Dermis microvascular lymphatic vessel endothelial cell (primary cell): ENCODE measurements around the gene C13orf46. TPM values are rescaled to one million over a fixed set of nuclear protein-coding genes. Genes with fewer than 3 reads are reported as not detected.
"Not testable (repeated sequence)": the region's sequence is repeated elsewhere in the genome, so short reads cannot be mapped to it uniquely, and the experiment has no call there.

Source experiments
- DNase-seq, 2 donors: peaks; one replicate each; pipeline versions ENCODE4 v3.0.0 to v3.0.0-alpha.2; 2010; ENCODE audit warnings: low read depth in 2 of 2
- total RNA-seq: library from RNA; depleted of rRNA; stranded (reverse); fragments of >200 nt; gene quantifications from 2 replicates; pipeline ENCODE4 v1.2.1, GENCODE V29; 2014

C13orf46 gene
- total RNA-seq, 1 donor from 2014 or later: 0.13 TPM

- DNase-seq: no peak
Measured at GRCh38 chr13:113926951-113927660, 46.8 kb downstream of the C13orf46 start.

GRCh38 chr13:113926301-113926761, 47.5 kb downstream of the C13orf46 start:
- DNase-seq: no peak

DNA sequence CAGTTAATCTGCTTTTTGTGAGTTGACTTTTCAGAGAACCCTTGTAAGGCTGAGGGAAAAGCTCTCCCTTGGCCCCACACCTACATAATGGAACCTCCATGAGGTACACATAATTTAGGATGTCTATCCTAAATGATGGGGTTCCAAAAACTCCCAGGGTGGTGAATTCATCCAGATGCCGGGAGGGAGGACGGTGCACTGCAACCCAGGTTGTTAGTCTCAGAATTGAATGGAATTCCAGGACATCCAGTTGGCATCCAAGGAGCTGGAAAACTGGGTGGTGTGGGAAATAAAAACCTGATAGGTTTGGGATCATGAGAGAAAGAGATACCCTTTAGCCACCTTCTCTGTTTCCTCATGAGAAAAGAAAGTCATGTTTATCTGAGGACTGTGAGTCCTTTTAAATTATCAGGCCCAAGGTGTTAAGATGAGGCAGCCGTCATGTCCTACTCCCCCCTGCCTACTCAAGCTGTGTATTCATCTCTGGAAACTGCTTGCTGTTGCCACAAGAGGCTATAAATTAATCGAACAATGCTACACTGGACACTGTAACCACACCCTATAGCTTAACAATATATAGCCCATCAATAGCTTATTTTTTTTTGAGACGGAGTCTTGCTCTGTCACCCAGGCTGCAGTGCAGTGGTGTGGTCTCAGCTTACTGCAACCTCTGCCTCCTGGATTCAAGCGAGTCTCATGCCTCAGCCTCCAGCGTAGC, 49.5 kb downstream of the C13orf46 start:
- DNase-seq: no peak

- DNase-seq: no peak
Measured at GRCh38 chr13:113923376-113924063, 50.4 kb downstream of the C13orf46 start.

GRCh38 chr13:113922412-113923118, 51.3 kb downstream of the C13orf46 start:
- no peak for DNase-seq

GRCh38 chr13:113921763-113922162, 52.1 kb downstream of the C13orf46 start:
- DNase-seq: no peak

GRCh38 chr13:113920606-113921286, 53.1 kb downstream of the C13orf46 start:
- no peak for DNase-seq

DNA sequence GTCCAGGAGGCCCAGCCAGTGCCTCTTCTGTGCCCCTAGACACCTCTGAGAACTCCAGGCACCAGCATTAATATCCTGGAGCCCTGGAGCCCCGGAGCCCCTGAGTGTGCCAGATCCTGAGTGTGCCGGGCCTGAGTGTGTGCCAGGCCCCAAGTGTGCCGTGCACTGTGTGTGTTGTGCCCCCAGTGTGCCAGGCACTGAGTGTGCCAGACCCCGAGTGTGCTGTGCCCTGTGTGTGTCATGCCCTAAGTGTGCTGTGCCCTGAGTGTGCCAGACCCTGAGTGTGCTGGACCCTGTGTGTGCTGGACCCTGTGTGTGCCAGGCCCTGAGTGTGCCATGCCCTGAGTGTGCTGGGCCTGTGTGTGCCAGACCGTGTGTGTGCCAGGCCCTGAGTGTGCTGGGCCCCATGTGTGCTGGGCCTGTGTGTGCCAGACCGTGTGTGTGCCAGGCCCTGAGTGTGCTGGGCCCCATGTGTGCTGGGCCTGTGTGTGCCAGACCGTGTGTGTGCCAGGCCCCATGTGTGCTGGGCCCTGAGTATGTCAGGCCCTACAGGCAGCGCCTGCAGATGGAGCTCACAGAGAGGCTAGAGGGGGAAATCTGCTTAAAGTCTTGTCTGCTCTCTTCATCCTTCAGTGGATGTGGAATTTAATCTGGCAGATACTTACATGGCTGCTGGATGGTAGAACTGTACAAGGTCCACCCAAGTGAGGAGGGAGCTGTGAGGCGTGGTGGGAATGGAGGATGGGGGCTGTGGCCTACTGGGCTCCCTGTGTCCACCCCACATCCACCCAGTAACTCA, 53.9 kb downstream of the C13orf46 start:
- no peak for DNase-seq

DNA sequence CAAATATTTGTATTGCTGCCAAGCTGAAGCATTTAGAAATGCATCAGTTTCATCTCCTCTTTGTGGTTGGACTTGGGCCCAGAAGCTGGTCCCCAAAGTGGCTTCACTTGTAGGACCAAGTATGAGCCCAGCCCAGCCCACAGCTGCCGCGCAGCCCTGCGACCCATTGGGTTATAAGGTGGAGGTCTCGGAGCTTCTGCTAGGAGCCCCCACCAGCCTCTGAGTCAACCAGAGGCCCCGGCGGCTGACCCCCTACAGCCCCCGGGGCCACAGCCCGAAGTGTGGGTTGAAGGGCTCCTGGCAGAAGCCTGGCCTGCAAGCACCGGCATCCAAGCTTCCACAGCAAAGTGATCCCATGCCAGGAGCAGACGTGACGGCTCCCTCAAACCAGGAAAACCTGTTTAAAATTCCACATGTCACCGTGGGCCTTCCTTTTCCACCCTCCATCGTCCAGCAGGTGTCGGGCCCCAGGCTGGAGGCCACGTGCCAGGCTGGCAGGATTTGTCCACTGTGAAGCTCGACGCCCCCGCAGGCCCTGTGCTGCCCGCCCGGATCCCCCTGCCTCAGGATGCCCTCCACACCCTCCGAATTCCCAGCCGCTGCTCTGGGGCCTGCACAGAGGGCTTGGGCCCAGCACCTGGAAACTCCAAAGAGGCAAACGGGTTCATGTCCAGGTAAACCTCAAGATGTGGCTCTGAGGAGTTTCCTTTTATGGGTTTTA, 54.7 kb downstream of the C13orf46 start:
- DNase-seq: no peak

DNA sequence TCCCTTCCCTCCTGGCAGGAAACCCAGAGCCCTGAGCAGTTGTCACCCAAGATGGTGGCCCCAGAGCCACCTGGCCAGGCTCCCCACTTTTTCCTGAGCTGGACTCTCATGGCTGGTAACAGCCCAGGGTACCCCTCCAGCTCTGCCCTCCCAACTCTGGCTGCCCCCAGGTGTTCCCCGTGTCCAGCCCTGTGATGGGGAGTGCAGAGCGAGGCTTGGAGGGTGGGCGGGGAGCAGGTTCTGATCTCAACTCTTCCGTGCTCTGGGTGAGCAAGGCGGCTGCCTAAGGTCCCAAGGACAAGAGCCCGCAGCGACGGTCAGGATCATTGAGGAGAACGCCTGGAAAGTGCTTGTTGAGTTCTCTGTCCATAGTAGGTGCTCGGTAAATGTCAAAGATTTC, 55.3 kb downstream of the C13orf46 start:
- DNase-seq: no peak

DNA sequence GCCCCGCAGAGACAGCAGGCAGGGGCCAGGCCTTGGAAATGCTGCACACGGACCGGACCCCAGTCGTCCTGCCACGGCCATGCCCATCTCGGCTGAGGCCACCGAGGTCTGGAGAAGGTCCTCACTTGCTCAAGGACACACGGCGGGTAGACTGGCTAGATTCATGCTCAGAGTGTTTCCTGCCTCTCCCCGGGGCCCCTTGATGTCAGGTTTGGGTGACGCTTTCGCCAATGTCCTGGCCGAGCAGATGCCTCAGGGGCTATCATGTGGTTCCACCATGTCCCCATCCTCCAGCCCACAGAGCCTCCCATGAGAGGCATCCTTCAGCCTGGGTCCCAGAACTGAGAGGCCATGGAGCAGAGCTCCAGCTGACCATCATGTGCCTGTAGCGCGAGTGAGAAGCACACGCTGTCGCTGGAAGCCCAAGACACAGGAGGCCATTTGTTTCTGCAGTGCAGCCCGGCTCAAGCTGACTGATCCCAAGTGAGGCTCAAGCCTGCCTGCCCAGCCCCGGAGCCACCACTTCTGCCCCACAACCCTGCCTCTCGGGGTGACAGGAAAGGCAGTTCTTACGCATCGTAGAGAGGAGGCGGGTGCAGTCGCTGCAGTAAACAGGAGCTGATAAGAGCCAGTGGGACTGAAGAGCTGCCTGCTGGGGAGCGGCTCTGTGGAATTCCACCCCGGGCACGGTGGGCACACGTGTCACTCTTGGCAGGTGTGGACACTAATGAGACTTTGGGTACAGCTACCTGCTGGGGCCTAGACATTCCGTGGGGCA, 56.1 kb downstream of the C13orf46 start:
- no peak for DNase-seq

- no peak for DNase-seq
Measured at GRCh38 chr13:113917096-113917495, 56.8 kb downstream of the C13orf46 start.

DNA sequence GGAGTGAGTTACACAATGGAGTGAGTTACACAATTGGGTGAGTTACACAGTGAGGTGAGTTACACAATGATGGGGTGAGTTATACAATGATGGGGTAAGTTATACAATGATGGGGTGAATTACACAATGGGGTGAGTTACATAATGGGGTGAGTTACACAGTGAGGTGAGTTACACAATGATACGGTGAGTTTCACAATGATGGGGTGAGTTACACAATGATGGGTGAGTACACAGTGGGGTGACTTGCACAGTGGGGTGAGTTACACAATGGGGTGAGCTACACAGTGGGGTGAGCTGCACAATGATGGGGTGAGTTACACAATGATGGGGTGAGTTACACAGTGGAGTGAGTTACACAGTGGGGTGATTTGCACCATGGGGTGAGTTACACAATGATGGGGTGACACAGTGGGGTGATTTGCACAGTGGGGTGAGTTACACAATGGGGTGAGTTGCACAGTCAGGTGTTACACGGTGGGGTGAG, 57.5 kb downstream of the C13orf46 start:
- DNase-seq: no peak

GRCh38 chr13:113915786-113916329, 58.0 kb downstream of the C13orf46 start:
- DNase-seq: no peak

- DNase-seq: no peak
Measured at GRCh38 chr13:113915012-113915763, 58.7 kb downstream of the C13orf46 start.

- DNase-seq: no peak
Measured at GRCh38 chr13:113914333-113915011, 59.4 kb downstream of the C13orf46 start.

DNA sequence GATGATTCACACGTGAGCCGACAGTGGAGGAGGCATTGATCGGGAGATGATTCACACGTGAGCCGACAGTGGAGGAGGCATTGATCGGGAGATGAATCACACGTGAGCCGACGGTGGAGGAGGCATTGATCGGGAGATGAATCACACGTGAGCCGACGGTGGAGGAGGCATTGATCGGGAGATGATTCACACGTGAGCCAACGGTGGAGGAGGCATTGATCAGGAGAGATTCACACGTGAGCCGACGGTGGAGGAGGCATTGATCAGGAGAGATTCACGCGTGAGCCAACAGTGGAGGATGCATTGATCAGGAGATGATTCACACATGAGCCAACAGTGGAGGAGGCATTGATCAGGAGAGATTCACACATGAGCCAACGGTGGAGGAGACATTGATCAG, 60.0 kb downstream of the C13orf46 start:
- DNase-seq: not testable (repeated sequence)
